K562 (cell line): ENCODE results near the gene ATP2A1. TPM values are rescaled to one million over a fixed set of nuclear protein-coding genes. Genes with fewer than 3 reads are reported as not detected.

Source experiments
- CAMTA2 ChIP-seq: fragments of 250-450 bp; sonication (Bioruptor Pico); conservative IDR thresholded peaks from 2 replicates; pipeline ENCODE4 v1.5.1; 2022
- CEBPG ChIP-seq, 3 experiments: fragments of 200-800 bp in 1 of 3; sonication (Bioruptor generic) in 1 of 3; sonication (generic) in 1 of 3; formaldehyde crosslinking in 1 of 3; IDR thresholded peaks in 2 of 3; conservative IDR thresholded peaks in 1 of 3; 2 replicates each; pipeline versions ENCODE4 v1.6.1 to v1.8.0; 2016 to 2022; ENCODE audit warnings: missing compliant biosample characterization in 2 of 3, missing genetic modification characterization in 2 of 3, mild to moderate bottlenecking in 1 of 3, missing genetic modification reagents in 1 of 3
- CHD4 ChIP-seq: fragments of 200-600 bp; sonication (generic); IDR thresholded peaks from 3 replicates; pipeline ENCODE4 v1.6.1; 2012; ENCODE audit warnings: low read depth, mild to moderate bottlenecking, mixed read lengths, low read length, inconsistent platforms; ENCODE audit not compliant: insufficient read depth, insufficient replicate concordance, poor library complexity, severe bottlenecking
- ELF1 ChIP-seq: fragments of 200-800 bp; sonication (Bioruptor generic); IDR thresholded peaks from 2 replicates; pipeline ENCODE4 v1.6.1; 2016; ENCODE audit warnings: missing genetic modification characterization, missing compliant biosample characterization
- EP400 ChIP-seq: fragments of 450-650 bp; IDR thresholded peaks from 2 replicates; pipeline ENCODE4 v1.6.1; 2017; ENCODE audit warnings: antibody characterized with exemption, mild to moderate bottlenecking, moderate library complexity
- ESRRA ChIP-seq: fragments of 450-650 bp; IDR thresholded peaks from 2 replicates; pipeline ENCODE4 v1.6.1; 2014; ENCODE audit warnings: low read depth, mild to moderate bottlenecking, moderate library complexity, borderline replicate concordance
- KLF1 ChIP-seq: fragments of 450-650 bp; IDR thresholded peaks from 2 replicates; pipeline ENCODE4 v1.6.1; 2016; ENCODE audit warnings: missing genetic modification characterization, missing compliant biosample characterization
- L3MBTL2 ChIP-seq: fragments of 450-650 bp; IDR thresholded peaks from 2 replicates; pipeline ENCODE4 v1.6.1; 2016; ENCODE audit warnings: mild to moderate bottlenecking, moderate library complexity
- NUFIP1 ChIP-seq: fragments of 450-650 bp; IDR thresholded peaks from 2 replicates; pipeline ENCODE4 v1.6.1; 2018; ENCODE audit not compliant: partially characterized antibody
- POU5F1 ChIP-seq: fragments of 150-350 bp; IDR thresholded peaks from 2 replicates; pipeline ENCODE4 v1.6.1; 2014; ENCODE audit warnings: borderline replicate concordance, low read length, low read depth, mild to moderate bottlenecking; ENCODE audit not compliant: partially characterized antibody
- RBM15 ChIP-seq: fragments of 200-400 bp; formaldehyde crosslinking; IDR thresholded peaks from 2 replicates; pipeline ENCODE4 v1.6.1; 2018; ENCODE audit warnings: mild to moderate bottlenecking, low read length, moderate library complexity; ENCODE audit not compliant: insufficient read depth
- SOX6 ChIP-seq: fragments of 450-650 bp; IDR thresholded peaks from 2 replicates; pipeline ENCODE4 v1.6.1; 2014; ENCODE audit warnings: mild to moderate bottlenecking
- SRSF9 ChIP-seq: fragments of 200-400 bp; formaldehyde crosslinking; IDR thresholded peaks from 2 replicates; pipeline ENCODE4 v1.6.1; 2017; ENCODE audit warnings: low read depth, low read length, borderline replicate concordance
- TCF3 ChIP-seq: sonication (generic); formaldehyde crosslinking; IDR thresholded peaks from 2 replicates; pipeline ENCODE4 v1.4.0; 2020; ENCODE audit warnings: mild to moderate bottlenecking, missing genetic modification reagents
- ZKSCAN8 ChIP-seq: fragments of 200-800 bp; sonication (Bioruptor generic); IDR thresholded peaks from 2 replicates; pipeline ENCODE4 v1.6.1; 2016; ENCODE audit warnings: missing genetic modification characterization, missing compliant biosample characterization
- polyA plus RNA-seq, 8 experiments: library from polyadenylated mRNA; depleted of rRNA in 4 of 8; stranded (reverse) in 5 of 8; unstranded in 3 of 8; fragments of >200 nt; fragmentation: Nextera tagmentation in 2 of 8; fragmentation: Illumina TruSeq in 1 of 8; extraction: Ambion mirVana in 2 of 8; extraction: Trizol in 1 of 8; gene quantifications; 2 replicates each; pipeline versions ENCODE4 v1.2.1 to v1.2.3, GENCODE V29; 2011 to 2014; ENCODE audit warnings: inconsistent platforms in 1 of 8, missing spikeins in 1 of 8
- total RNA-seq, 7 experiments: library from RNA; depleted of rRNA in 6 of 7; stranded (reverse); fragments of >200 nt in 6 of 7; fragmentation: Illumina TruSeq in 2 of 7; extraction: Trizol in 2 of 7; gene quantifications; 2 replicates each; pipeline versions ENCODE4 v1.2.1 to v1.2.3, GENCODE V29; 2011 to 2021; ENCODE audit warnings: low replicate concordance in 1 of 7
- TF ChIP-seq, protein P1 (sequence below), 3 experiments: IDR thresholded peaks in 2 of 3; conservative IDR thresholded peaks in 1 of 3; 2 replicates each; pipeline ENCODE4 v1.5.1; 2011 to 2012; ENCODE audit warnings: low read length in 3 of 3, mild to moderate bottlenecking in 3 of 3, control low read depth in 2 of 3, improper control_type of control experiment in 1 of 3, inconsistent platforms in 1 of 3, low read depth in 1 of 3, mixed read lengths in 1 of 3, moderate library complexity in 1 of 3; ENCODE audit not compliant: insufficient read depth in 2 of 3
- TF ChIP-seq, protein P2 (sequence below): fragments of 450-650 bp; formaldehyde crosslinking; IDR thresholded peaks from 2 replicates; pipeline ENCODE4 v1.4.0; 2022; ENCODE audit warnings: missing genetic modification characterization
- TF ChIP-seq, protein P3 (sequence below), 2 experiments: fragments of 200-800 bp in 1 of 2; sonication (Bioruptor generic) in 1 of 2; sonication (generic) in 1 of 2; formaldehyde crosslinking in 1 of 2; IDR thresholded peaks in 1 of 2; conservative IDR thresholded peaks in 1 of 2; 2 replicates each; pipeline versions ENCODE4 v1.5.0 to v1.6.1; 2016 to 2020; ENCODE audit warnings: missing compliant biosample characterization in 1 of 2, missing genetic modification characterization in 1 of 2, missing genetic modification reagents in 1 of 2

The ATP2A1 gene
- total and polyA plus RNA-seq, 9 of the 15 experiments (the other 6 are each of a cell fraction or from before 2014, with no cell fraction given): 0.25 to 2.6 (median 0.65) TPM

DNA sequence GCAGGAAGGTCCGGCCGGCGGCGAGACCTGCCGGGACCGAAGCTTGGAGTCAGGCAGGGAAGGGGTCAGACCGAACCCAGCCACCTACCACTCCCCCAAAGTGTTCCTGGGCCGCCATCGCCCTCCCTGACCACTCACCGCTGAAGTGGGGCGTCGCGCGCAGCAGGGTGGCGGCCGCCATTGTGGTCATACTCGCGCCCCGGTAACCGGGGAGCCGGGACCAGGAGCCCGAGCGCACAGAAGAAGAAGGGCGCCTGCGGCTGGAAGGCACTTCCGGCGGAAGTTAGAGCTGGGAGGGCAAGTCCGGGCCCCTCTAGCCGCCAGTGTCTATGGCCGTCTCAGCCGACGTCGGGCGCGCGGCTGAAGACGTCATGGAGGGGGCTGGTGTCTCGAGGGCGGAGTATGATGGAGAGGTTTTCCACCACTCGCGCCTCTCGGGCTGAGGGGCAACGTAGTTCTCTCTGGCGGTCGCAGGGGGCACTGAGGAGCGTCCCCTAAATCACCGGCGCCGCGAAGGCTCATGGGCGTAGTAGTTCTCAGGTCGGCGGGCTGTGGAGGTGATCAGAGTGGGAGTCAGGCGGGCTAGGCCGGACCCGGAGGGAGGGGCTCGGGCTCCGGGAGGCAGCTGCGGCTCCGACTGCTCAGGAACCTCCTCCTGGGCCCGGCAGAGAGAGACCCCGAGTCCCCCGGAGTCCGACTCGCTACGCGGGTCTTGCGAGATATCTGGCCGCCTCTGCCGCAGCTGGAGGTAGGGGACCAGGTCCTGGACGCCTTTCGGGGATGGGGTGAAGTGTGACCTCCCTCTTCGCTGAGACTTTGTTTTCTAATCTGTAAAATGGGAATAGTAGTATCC is 32.0 kb upstream of the ATP2A1 start, which contains the start of gene TUFM (continued):
- TF ChIP-seq TCF3 (CRISPR knock-in tag) (0 out of 2 replicates have a peak, but pooled peaks have one; percentile 19), CAMTA2 (CRISPR knock-in tag) (no peak), ZKSCAN8 (CRISPR knock-in tag) (no peak), SOX6 (no peak; the same call in 1 of the 2 replicates), POU5F1 (no peak), NUFIP1 (no peak), EP400 (peak; percentile 92), ELF1 (tag) (peak; percentile 75), L3MBTL2 (peak; percentile 45; the same call in 1 of the 2 replicates), RBM15 (no peak), CHD4 (peak; percentile 98), KLF1 (tag) (peak; percentile 88), SRSF9 (no peak), CEBPG (CRISPR knock-in tag; IDR thresholded peaks at IDR 0.05) (no peak), CEBPG (tag; conservative IDR thresholded peaks at IDR 0.05 in 1 of 2, IDR thresholded peaks at IDR 0.05 in 1 of 2) (no peak), ESRRA (peak; percentile 97)
- TF ChIP-seq, protein P1, sequence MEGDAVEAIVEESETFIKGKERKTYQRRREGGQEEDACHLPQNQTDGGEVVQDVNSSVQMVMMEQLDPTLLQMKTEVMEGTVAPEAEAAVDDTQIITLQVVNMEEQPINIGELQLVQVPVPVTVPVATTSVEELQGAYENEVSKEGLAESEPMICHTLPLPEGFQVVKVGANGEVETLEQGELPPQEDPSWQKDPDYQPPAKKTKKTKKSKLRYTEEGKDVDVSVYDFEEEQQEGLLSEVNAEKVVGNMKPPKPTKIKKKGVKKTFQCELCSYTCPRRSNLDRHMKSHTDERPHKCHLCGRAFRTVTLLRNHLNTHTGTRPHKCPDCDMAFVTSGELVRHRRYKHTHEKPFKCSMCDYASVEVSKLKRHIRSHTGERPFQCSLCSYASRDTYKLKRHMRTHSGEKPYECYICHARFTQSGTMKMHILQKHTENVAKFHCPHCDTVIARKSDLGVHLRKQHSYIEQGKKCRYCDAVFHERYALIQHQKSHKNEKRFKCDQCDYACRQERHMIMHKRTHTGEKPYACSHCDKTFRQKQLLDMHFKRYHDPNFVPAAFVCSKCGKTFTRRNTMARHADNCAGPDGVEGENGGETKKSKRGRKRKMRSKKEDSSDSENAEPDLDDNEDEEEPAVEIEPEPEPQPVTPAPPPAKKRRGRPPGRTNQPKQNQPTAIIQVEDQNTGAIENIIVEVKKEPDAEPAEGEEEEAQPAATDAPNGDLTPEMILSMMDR (IDR thresholded peaks at IDR 0.05 in 2 of 3, conservative IDR thresholded peaks at IDR 0.05 in 1 of 3; ENCODE audit: insufficient read depth in 2 of 3, low read depth in 1 of 3, low read length in 3 of 3): peak; percentile 87 to 93 (median 93)
- TF ChIP-seq, protein P2, sequence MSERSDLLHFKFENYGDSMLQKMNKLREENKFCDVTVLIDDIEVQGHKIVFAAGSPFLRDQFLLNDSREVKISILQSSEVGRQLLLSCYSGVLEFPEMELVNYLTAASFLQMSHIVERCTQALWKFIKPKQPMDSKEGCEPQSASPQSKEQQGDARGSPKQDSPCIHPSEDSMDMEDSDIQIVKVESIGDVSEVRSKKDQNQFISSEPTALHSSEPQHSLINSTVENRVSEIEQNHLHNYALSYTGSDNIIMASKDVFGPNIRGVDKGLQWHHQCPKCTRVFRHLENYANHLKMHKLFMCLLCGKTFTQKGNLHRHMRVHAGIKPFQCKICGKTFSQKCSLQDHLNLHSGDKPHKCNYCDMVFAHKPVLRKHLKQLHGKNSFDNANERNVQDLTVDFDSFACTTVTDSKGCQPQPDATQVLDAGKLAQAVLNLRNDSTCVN (CRISPR knock-in tag): no peak
- TF ChIP-seq, protein P3, sequence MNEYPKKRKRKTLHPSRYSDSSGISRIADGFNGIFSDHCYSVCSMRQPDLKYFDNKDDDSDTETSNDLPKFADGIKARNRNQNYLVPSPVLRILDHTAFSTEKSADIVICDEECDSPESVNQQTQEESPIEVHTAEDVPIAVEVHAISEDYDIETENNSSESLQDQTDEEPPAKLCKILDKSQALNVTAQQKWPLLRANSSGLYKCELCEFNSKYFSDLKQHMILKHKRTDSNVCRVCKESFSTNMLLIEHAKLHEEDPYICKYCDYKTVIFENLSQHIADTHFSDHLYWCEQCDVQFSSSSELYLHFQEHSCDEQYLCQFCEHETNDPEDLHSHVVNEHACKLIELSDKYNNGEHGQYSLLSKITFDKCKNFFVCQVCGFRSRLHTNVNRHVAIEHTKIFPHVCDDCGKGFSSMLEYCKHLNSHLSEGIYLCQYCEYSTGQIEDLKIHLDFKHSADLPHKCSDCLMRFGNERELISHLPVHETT (CRISPR knock-in tag; conservative IDR thresholded peaks at IDR 0.05 in 1 of 2, IDR thresholded peaks at IDR 0.05 in 1 of 2): peak in 1 of 2 experiments; percentile 100; a peak in 2 of 4 replicates
